ENCODE data around the gene CACNA2D1. TPM values are rescaled to one million over a fixed set of nuclear protein-coding genes. Genes with fewer than 3 reads are reported as not detected.

CACNA2D1 gene
- total RNA-seq, 1 experiment from 2014 or later, result 9.8 TPM

- no peak for TF ChIP-seq TCF7L2 (IDR thresholded peaks at IDR 0.05; ENCODE audit: low read depth, low read length)
- no peak for TF ChIP-seq REST (IDR thresholded peaks at IDR 0.05; ENCODE audit: insufficient read depth in 1 of 2, low read depth in 2 of 2, low read length in 1 of 2)
- TF ChIP-seq CTCF (IDR thresholded peaks at IDR 0.05), result no peak
- no peak for TF ChIP-seq SIN3A (IDR thresholded peaks at IDR 0.05; ENCODE audit: borderline replicate concordance, insufficient read depth, low read depth, low read length)
- no peak for TF ChIP-seq POLR2AphosphoS5 (IDR thresholded peaks at IDR 0.05; ENCODE audit: low read depth, low read length)
- no peak for DNase-seq (ENCODE audit: low read depth, low spot score)
- intact Hi-C loops (cut with micrococcal nuclease; ENCODE audit: unreplicated experiment) (no loop called here), in situ Hi-C loops (cut with HindIII; ENCODE audit: low pct_unique_long_range_greater_than_20kb, low sequenced_read_pairs) (no loop called here)
- POLR2A ChIA-PET, result no interaction called here
- H3K4me3 ChIP-seq (ENCODE audit: low read depth in 2 of 2, low read length in 2 of 2), result no peak overlapping the region
- CTCF ChIA-PET, result no interaction called here
- H3K27me3 ChIP-seq (ENCODE audit: control insufficient read depth, insufficient read depth, low read length), result no peaks in the 10 kb centered on the region; the same call in 1 of the 2 replicates
- no peaks in the 10 kb centered on the region for H3K4me1 ChIP-seq (ENCODE audit: control insufficient read depth, insufficient read depth, low read length)
- ATAC-seq, result no peak
- BruUV-seq (replicated peaks), result no TSS peak
- H3K27ac ChIP-seq (ENCODE audit: low read length), result no peak overlapping the region
- no peaks in the 10 kb centered on the region for H3K9me3 ChIP-seq (ENCODE audit: control insufficient read depth, insufficient read depth, low read depth, low read length)
- no peaks in the 10 kb centered on the region for H3K36me3 ChIP-seq (ENCODE audit: control insufficient read depth, insufficient read depth, low read length)
Measured at GRCh38 chr7:82029236-82029913, 414.2 kb downstream of the CACNA2D1 start.

- Histone ChIP-seq H3K4me3 (ENCODE audit: low read depth in 2 of 2, low read length in 2 of 2) (no peak overlapping the region), H3K27ac (ENCODE audit: low read length) (no peak overlapping the region), H3K27me3 (ENCODE audit: control insufficient read depth, insufficient read depth, low read length) (no peaks in the 10 kb centered on the region; the same call in 1 of the 2 replicates), H3K9me3 (ENCODE audit: control insufficient read depth, insufficient read depth, low read depth, low read length) (no peaks in the 10 kb centered on the region), H3K4me1 (ENCODE audit: control insufficient read depth, insufficient read depth, low read length) (no peaks in the 10 kb centered on the region), H3K36me3 (ENCODE audit: control insufficient read depth, insufficient read depth, low read length) (no peaks in the 10 kb centered on the region)
- in situ Hi-C loops (cut with HindIII; ENCODE audit: low pct_unique_long_range_greater_than_20kb, low sequenced_read_pairs), result no loop called here
- POLR2A ChIA-PET, result no interaction called here
- CTCF ChIA-PET, result no interaction called here
- BruUV-seq (replicated peaks), result no TSS peak
- DNase-seq (ENCODE audit: low read depth, low spot score), result no peak
- TF ChIP-seq SIN3A (IDR thresholded peaks at IDR 0.05; ENCODE audit: borderline replicate concordance, insufficient read depth, low read depth, low read length) (no peak), CTCF (IDR thresholded peaks at IDR 0.05) (no peak), TCF7L2 (IDR thresholded peaks at IDR 0.05; ENCODE audit: low read depth, low read length) (no peak), POLR2AphosphoS5 (IDR thresholded peaks at IDR 0.05; ENCODE audit: low read depth, low read length) (no peak), REST (IDR thresholded peaks at IDR 0.05; ENCODE audit: insufficient read depth in 1 of 2, low read depth in 2 of 2, low read length in 1 of 2) (no peak)
- no peak for ATAC-seq
- intact Hi-C loops (cut with micrococcal nuclease; ENCODE audit: unreplicated experiment), result no loop called here
Measured at GRCh38 chr7:82028097-82028496, 415.5 kb downstream of the CACNA2D1 start.
